Ishikawa (cell line): ENCODE measurements around the gene HHIPL1.

Experiments used
- CEBPB ChIP-seq: IDR thresholded peaks from 2 replicates; pipeline ENCODE4 v1.6.1; 2012
- CREB1 ChIP-seq: IDR thresholded peaks from 2 replicates; pipeline ENCODE4 v1.6.1; 2012; ENCODE audit warnings: low read depth
- EGR1 ChIP-seq: IDR thresholded peaks from 2 replicates; pipeline ENCODE4 v1.6.1; 2012
- EP300 ChIP-seq: IDR thresholded peaks from 2 replicates; pipeline ENCODE4 v1.6.1; 2012; ENCODE audit warnings: borderline replicate concordance
- FOXM1 ChIP-seq: IDR thresholded peaks from 2 replicates; pipeline ENCODE4 v1.6.1; 2012; ENCODE audit warnings: low read depth, borderline replicate concordance
- MAX ChIP-seq: IDR thresholded peaks from 2 replicates; pipeline ENCODE4 v1.6.1; 2012
- NFIC ChIP-seq: IDR thresholded peaks from 2 replicates; pipeline ENCODE4 v1.6.1; 2012
- RAD21 ChIP-seq: IDR thresholded peaks from 2 replicates; pipeline ENCODE4 v1.6.1; 2012; ENCODE audit warnings: low read depth
- TAF1 ChIP-seq: IDR thresholded peaks from 2 replicates; pipeline ENCODE4 v1.6.1; 2012; ENCODE audit warnings: low read depth, mild to moderate bottlenecking
- TCF12 ChIP-seq: IDR thresholded peaks from 2 replicates; pipeline ENCODE4 v1.6.1; 2012; ENCODE audit warnings: low read depth
- TEAD4 ChIP-seq: IDR thresholded peaks from 2 replicates; pipeline ENCODE4 v1.6.1; 2012
- YY1 ChIP-seq: IDR thresholded peaks from 2 replicates; pipeline ENCODE4 v1.6.1; 2012; ENCODE audit warnings: low read depth
- ZBTB7A ChIP-seq: IDR thresholded peaks from 2 replicates; pipeline ENCODE4 v1.6.1; 2012; ENCODE audit warnings: low read depth
- TF ChIP-seq, protein P1 (sequence below): IDR thresholded peaks from 2 replicates; pipeline ENCODE4 v1.6.1; 2012
- TF ChIP-seq, protein P2 (sequence below): IDR thresholded peaks from 2 replicates; pipeline ENCODE4 v1.6.1; 2012; ENCODE audit warnings: low read depth, mild to moderate bottlenecking

The HHIPL1 gene

DNA sequence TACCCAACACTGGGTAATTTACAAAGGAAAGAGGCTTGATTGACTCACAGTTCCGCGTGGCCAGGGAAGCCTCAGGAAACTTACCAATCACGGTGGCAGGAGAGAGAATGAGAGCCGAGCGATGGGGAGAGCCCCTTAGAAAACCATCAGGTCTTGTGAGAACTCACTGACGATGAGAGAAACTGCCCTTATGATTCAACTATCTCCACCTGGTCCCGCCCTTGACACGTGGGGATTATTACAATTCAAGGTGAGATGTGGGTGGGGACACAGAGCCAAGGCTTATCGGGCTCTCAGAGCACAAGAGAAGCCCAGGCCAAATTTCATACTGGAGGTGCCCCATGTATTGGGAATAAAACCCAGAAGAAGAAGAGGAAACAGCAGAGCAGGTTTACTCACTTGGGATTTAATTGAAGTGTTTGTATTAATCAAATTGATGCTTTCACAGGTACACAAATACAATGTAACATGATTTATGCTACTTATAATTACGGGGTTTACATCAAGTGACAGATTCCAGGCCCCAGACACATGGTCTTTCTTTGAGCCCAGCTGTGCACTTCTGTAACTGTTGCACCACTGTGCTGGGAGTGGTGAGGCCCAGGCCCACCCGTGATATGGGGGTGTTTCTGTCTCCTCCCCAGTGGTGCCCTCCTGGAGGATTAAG lies 32.7 kb upstream of the HHIPL1 start:
- TF ChIP-seq CEBPB (no peak), TAF1 (no peak), TEAD4 (no peak), YY1 (no peak), ZBTB7A (no peak), CREB1 (no peak), MAX (0 out of 2 replicates have a peak, but pooled peaks have one; percentile 21), RAD21 (no peak)
- TF ChIP-seq, protein P1, sequence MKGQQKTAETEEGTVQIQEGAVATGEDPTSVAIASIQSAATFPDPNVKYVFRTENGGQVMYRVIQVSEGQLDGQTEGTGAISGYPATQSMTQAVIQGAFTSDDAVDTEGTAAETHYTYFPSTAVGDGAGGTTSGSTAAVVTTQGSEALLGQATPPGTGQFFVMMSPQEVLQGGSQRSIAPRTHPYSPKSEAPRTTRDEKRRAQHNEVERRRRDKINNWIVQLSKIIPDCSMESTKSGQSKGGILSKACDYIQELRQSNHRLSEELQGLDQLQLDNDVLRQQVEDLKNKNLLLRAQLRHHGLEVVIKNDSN = peak; percentile 9; the same call in 1 of the 2 replicates

- TF ChIP-seq CEBPB (no peak), NFIC (no peak), TAF1 (no peak), EGR1 (no peak), TCF12 (no peak), YY1 (no peak), CREB1 (no peak), RAD21 (no peak), TEAD4 (no peak), EP300 (no peak), FOXM1 (no peak), ZBTB7A (no peak), MAX (no peak)
- TF ChIP-seq, protein P2, sequence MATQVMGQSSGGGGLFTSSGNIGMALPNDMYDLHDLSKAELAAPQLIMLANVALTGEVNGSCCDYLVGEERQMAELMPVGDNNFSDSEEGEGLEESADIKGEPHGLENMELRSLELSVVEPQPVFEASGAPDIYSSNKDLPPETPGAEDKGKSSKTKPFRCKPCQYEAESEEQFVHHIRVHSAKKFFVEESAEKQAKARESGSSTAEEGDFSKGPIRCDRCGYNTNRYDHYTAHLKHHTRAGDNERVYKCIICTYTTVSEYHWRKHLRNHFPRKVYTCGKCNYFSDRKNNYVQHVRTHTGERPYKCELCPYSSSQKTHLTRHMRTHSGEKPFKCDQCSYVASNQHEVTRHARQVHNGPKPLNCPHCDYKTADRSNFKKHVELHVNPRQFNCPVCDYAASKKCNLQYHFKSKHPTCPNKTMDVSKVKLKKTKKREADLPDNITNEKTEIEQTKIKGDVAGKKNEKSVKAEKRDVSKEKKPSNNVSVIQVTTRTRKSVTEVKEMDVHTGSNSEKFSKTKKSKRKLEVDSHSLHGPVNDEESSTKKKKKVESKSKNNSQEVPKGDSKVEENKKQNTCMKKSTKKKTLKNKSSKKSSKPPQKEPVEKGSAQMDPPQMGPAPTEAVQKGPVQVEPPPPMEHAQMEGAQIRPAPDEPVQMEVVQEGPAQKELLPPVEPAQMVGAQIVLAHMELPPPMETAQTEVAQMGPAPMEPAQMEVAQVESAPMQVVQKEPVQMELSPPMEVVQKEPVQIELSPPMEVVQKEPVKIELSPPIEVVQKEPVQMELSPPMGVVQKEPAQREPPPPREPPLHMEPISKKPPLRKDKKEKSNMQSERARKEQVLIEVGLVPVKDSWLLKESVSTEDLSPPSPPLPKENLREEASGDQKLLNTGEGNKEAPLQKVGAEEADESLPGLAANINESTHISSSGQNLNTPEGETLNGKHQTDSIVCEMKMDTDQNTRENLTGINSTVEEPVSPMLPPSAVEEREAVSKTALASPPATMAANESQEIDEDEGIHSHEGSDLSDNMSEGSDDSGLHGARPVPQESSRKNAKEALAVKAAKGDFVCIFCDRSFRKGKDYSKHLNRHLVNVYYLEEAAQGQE = no peak
- TF ChIP-seq, protein P1 = no peak
Measured at GRCh38 chr14:99612738-99613330, 32.1 kb upstream of the HHIPL1 start.

- TF ChIP-seq RAD21 (no peak), NFIC (no peak), MAX (no peak), EGR1 (no peak), YY1 (no peak), TAF1 (no peak), ZBTB7A (no peak), EP300 (no peak), TCF12 (no peak), CREB1 (no peak), TEAD4 (no peak), CEBPB (no peak)
- TF ChIP-seq, protein P2 = no peak
- TF ChIP-seq, protein P1 = no peak
Measured at GRCh38 chr14:99615497-99616157, 29.3 kb upstream of the HHIPL1 start.

DNA sequence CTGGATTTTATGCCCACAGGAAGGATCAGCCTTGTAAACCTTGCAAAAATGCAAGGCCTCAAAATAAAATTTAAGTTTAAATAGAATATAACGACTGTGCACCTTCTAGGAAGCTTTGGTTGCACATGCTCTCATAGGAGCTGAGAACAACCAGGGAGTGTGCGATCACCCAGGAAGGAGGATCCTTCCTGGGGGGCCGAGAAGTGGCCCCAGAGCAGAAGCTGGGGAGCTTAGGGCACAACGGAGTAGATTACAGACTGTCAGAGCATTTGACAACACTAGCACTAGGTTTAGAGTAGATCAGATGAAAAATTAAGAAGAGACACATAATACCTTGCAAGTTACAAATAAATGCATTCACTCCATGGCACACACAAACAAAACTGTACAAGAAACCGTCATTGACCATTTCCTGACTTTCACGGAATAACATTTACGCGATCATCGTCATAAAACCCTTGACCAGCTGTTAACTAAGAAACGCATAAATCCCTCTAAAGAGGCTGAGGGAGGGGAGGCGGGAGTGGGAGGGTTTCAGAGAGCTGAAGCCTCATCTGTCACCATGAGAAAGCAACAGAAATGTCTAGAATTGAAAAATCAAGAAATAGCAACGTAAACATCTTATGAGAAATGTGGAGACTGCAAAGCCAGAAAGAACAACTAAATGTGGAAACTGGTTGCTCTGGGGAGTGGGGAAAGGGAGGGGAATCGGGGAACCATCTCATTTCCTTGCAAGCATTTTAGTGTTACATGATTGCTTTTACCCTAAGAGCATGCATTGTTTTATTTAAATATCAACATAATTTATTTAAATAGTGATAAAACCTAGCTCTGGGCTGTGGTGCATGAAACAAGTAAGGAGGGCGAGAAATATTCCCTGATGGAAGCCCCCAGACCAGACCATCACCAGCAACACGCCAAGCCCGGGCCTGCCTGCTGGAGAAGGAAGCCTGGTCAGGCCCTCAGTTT lies 27.8 kb upstream of the HHIPL1 start:
- TF ChIP-seq EP300 = no peak
- no peak for TF ChIP-seq NFIC
- TF ChIP-seq YY1 = no peak
- TF ChIP-seq, protein P1 = no peak
- TF ChIP-seq EGR1 = no peak
- TF ChIP-seq, protein P2 = no peak
- TF ChIP-seq CEBPB = no peak
- TF ChIP-seq FOXM1 = no peak
- TF ChIP-seq MAX = no peak
- no peak for TF ChIP-seq RAD21
- no peak for TF ChIP-seq ZBTB7A
- no peak for TF ChIP-seq TAF1
- no peak for TF ChIP-seq TCF12
- TF ChIP-seq CREB1 = no peak
